G401.6 (cell line): ENCODE results near the gene SDR42E2.
"Not testable (repeated sequence)": the region's sequence is repeated elsewhere in the genome, so short reads cannot be mapped to it uniquely, and the experiment has no call there.

ENCODE experiments used
- FAIRE-seq: peaks from 2 replicates; lab custom pipeline; 2012; peaks lifted over from hg19 to GRCh38; lab: Jason Lieb, UNC

Gene SDR42E2

GRCh38 chr16:22162656-22163009 is 327 bp downstream of the SDR42E2 start:
- no peak for FAIRE-seq

DNA sequence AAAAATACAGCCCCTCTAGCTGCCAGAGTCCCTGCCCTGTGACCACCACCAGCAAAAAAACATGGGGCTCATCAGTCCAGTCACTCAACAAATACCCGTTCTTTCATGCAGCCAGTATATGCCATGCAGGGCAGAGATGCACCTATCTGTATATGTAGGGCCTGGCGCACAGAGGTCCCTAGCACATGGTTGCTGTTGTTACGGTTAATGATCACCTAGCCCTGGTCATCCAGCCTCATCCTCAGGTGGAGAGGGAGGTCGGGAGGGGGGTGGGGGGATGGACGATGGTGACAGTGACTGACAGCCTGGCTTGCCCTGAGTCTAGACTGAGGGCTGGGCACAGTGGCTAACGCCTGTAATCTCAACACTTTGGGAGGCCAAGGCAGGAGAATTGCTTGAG is 1.5 kb downstream of the SDR42E2 start:
- FAIRE-seq, result no peak

- FAIRE-seq, result no peak
These were observed 2.2 kb downstream of the SDR42E2 start for GRCh38 chr16:22164482-22164881.

DNA sequence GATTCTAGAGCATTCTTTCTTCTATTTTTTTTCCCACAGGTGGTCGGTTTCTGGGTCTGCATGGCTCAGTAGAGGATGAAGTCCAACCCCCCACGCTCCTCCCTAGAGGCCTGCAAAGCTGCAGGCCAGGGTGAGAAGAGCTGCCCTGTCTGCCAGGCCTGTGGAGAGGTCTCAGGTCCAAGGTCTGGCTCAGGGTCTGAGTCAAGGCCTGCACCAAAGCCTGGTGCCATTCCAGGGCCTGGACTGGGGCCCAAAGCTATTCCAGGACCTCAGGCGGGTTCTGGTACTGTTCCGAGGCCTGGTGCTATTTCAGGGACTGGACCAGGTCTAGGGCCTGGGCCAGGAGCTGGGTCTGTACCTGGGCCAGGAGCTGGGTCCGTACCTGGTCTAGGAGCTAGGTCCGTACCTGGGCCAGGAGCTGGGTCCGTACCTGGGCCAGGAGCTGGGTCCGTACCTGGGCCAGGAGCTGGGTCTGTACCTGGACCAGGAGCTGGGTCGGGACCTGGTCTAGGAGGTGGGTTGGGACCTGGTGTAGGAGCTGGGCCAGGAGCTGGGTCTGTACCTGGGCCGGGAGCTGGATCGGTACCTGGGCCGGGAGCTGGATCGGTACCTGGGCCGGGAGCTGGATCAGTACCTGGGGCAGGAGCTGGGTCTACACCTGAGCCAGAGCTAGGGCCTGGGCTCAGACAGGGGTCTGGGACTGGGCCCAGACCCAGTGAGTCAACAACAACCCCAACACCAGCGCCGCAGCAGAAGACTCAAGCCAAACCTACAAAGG is 3.4 kb downstream of the SDR42E2 start:
- no peak for FAIRE-seq

DNA sequence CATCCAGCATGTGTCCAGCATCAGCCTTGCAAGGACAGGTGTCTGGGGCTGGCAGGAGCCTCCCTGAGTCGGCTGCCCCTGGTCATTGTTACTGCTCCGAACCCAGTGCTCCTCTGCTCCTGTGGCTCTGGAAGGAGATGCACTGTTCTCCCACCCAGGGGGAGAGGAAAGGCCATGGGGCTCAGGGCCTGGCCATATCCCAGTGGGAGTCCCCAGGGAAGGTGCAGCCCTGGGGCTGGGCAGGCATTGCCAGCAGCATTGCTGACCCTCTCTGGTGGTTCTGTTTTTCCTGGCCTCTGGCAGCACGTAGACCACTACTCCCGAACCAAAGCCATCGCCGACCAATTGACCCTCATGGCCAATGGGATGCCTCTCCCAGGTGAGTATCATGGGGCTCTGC is 9.6 kb downstream of the SDR42E2 start:
- FAIRE-seq, result no peak

GRCh38 chr16:22172642-22173041 is 10.3 kb downstream of the SDR42E2 start:
- not testable (repeated sequence) for FAIRE-seq

DNA sequence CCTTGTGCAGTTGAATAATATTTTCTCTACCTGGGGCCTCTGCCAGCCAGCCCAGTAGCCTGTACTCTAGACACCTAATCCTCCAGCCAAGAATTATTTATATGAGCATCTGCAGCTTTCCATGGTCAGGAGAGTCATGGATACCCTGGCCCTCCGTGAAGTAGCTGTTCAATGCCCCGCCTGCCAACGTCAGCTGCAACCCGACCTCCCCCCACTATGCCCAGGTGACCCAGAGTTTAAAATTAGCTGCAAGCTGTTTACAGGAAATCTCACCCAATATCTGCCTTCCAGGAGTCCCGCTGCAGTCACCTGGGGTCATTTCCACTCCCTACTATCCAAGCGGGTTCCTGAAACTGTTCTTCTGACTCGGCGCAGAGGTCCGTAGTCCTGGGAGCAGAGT is 12.3 kb downstream of the SDR42E2 start:
- no peak for FAIRE-seq

- FAIRE-seq, result no peak
These were observed 15.9 kb downstream of the SDR42E2 start for GRCh38 chr16:22177968-22178930.

- FAIRE-seq, result no peak
These were observed 19.1 kb downstream of the SDR42E2 start for GRCh38 chr16:22181426-22181825.

GRCh38 chr16:22181843-22182242 is 19.5 kb downstream of the SDR42E2 start:
- no peak for FAIRE-seq

DNA sequence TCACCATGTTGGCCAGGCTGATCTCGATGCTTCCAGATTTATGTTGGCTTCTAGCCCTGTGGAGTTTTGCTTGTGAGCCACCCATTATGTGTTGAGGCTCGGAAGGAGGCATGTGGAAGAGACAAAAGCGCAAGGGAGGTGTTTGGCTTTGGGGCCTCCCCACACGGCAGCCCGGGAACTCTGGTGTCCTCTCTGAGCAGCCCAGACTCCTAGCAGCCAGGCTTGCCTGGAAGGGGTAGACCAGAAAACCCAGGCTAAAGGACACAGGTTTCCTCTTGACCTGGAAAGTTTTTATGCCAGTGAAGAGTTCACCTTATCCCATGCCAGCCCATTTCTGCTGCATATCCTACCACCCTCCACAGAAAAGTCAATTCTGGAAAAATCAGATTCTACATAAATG is 21.0 kb downstream of the SDR42E2 start:
- FAIRE-seq, result no peak

GRCh38 chr16:22183901-22184614 is 21.8 kb downstream of the SDR42E2 start:
- FAIRE-seq, result no peak

GRCh38 chr16:22184615-22184968 is 22.3 kb downstream of the SDR42E2 start:
- no peak for FAIRE-seq

DNA sequence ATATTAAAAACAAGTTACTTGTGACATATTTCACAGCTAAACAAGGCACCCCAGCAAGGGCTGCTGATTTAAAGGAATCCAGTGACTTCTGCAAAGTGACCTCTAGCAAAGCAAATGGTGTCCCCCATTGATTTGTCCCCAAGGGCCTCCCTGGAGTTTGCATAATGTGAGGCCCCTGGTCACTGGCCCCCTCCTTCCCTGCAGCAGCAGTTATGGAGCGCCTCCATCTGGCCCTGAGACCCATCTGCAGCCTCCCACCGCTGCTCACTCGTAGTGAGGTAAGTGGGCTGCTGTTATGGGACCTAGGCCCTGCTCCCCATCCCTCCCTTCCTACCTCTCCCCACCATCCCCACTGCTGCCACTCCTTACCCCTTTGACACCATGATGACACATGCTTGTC is 24.2 kb downstream of the SDR42E2 start:
- FAIRE-seq, result no peak

GRCh38 chr16:22188267-22188594 is 25.9 kb downstream of the SDR42E2 start:
- no peak for FAIRE-seq

GRCh38 chr16:22188595-22189442 is 26.5 kb downstream of the SDR42E2 start:
- peak; percentile 91 for FAIRE-seq

DNA sequence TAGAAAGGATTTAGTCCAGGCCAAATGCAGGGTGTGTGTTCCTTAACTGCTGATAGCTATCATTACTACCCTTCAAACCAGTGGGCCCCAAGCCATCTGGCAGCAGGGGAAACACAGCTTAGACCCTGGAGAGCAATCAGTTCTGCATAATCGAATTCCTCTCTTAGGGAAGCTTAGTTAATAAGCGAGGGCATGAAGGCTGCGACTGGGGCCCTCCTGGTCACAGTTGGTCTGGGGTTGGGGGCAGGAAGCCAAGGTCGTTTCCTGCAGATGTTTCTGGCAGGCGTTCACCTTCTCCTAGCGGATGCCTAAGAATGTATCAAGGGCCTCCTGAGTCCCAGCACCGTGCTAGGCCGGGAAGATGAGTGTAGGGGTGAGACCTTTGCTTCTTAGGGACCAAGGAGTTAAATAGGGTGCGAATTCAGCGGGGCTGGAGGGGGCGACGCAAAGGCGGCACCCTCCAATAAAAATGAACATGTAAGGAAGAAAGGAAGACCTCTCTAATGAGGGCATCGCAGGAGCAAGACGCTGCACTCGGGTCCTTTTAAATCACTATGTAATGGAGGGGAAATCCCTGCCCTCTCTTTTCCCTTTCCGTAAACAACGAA is 27.3 kb downstream of the SDR42E2 start:
- FAIRE-seq, result no peak

DNA sequence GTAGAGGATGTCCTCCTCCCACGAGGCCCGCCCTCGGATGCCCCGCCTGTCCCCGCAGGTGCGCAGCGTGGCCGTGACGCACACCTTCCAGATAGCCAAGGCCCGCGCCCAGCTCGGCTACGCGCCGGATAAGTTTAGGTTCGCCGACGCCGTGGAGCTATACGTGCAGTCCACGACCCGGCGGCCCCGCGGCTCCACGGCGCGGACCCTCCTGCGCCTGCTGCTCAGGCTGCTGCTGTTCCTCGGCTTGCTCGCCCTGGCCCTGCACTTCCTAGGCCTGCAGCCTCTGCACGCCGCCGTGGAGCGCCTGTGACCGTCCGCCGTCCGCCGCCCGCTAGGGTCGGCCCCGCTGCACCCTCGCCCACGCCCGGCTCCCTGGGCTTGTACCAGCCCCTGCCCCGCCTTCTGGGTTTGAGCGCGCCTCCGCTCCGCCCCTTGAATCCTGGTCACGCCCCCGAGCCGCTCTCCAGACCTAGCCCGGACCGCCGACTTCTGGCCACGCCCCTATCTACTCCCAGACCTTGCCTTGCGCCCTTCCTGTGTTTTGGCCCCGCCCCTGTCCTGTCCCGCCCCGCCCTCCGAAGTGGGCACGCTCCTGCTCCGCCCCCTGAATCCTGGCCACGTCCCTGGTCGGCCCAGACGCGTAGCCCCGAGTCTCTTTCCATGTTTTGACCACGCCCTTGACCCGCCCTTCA is 27.9 kb downstream of the SDR42E2 start:
- no peak for FAIRE-seq

- FAIRE-seq, result peak; percentile 96
These were observed 28.6 kb downstream of the SDR42E2 start for GRCh38 chr16:22190776-22191531.
